ENCODE data around the gene DDX27.

DNA sequence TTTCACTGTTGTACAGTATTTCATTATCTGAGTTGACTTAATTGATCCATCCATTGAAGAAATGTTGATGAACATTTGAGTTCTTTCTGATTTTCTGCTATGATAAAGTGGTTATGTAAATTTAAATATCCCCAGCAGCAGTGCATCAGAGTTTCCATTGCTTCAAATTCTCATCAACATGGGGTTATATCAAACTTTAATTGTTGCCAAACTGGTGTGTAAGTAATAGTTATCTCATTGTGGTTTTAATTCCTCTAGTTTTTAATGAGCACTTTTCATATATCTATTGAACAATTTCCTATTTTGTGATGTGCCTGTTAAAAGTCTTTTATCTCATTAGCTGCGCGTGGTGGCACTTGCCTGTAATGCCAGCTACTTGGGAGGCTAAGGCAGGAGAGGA lies 40.6 kb downstream of the DDX27 start:
- TF ChIP-seq, protein P1, sequence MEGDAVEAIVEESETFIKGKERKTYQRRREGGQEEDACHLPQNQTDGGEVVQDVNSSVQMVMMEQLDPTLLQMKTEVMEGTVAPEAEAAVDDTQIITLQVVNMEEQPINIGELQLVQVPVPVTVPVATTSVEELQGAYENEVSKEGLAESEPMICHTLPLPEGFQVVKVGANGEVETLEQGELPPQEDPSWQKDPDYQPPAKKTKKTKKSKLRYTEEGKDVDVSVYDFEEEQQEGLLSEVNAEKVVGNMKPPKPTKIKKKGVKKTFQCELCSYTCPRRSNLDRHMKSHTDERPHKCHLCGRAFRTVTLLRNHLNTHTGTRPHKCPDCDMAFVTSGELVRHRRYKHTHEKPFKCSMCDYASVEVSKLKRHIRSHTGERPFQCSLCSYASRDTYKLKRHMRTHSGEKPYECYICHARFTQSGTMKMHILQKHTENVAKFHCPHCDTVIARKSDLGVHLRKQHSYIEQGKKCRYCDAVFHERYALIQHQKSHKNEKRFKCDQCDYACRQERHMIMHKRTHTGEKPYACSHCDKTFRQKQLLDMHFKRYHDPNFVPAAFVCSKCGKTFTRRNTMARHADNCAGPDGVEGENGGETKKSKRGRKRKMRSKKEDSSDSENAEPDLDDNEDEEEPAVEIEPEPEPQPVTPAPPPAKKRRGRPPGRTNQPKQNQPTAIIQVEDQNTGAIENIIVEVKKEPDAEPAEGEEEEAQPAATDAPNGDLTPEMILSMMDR (IDR thresholded peaks at IDR 0.05): no peak
- no peak for TF ChIP-seq POLR2A (IDR thresholded peaks at IDR 0.05)

All from ovary (tissue), 3 donors.